Adrenal gland (tissue), 12 donors: ENCODE data around the gene PRR32. TPM values are rescaled to one million over a fixed set of nuclear protein-coding genes. Genes with fewer than 3 reads are reported as not detected.
A peak's percentile ranks its signal among the peaks of the same experiment; 100 is the strongest.

ENCODE experiments used
- DNase-seq, 7 donors: peaks; one replicate each; pipeline ENCODE4 v3.0.0-alpha.2; 2019 to 2020
- H3K27ac ChIP-seq, 5 donors: fragments of 200-600 bp; sonication (generic) in 4 of 5; 1 replicate in 3 of 5; 2 replicates in 2 of 5; pipeline versions ENCODE4 v1.5.1 to v1.8.0; 2016 to 2020; ENCODE audit warnings: mild to moderate bottlenecking in 1 of 5
- H3K27me3 ChIP-seq: fragments of 200-600 bp; 2 replicates; pipeline ENCODE4 v1.8.0; 2021
- H3K36me3 ChIP-seq, 2 donors: fragments of 200-600 bp; replicated peaks in 1 of 2; 1 replicate in 1 of 2; 2 replicates in 1 of 2; pipeline versions ENCODE4 v1.5.1 to v1.8.0; 2018 to 2022
- H3K4me1 ChIP-seq, 2 donors: fragments of 200-600 bp; replicated peaks in 1 of 2; 1 replicate in 1 of 2; 2 replicates in 1 of 2; pipeline versions ENCODE4 v1.5.1 to v1.8.0; 2018 to 2021
- H3K4me3 ChIP-seq, 4 donors: fragments of 200-600 bp; sonication (generic) in 3 of 4; one replicate each; pipeline ENCODE4 v1.5.1; 2016 to 2018
- H3K9me3 ChIP-seq, 3 donors: fragments of 200-600 bp; sonication (generic) in 1 of 3; replicated peaks in 1 of 3; 1 replicate in 2 of 3; 2 replicates in 1 of 3; pipeline versions ENCODE4 v1.5.1 to v1.8.0; 2016 to 2021
- CTCF ChIP-seq, 6 experiments: fragments of 450-650 bp in 4 of 6; fragments of 200-600 bp in 2 of 6; sonication (generic) in 1 of 6; IDR thresholded peaks; 1 replicate in 5 of 6; 2 replicates in 1 of 6; pipeline versions ENCODE4 v1.5.1 to v1.8.0; 2016 to 2021; ENCODE audit warnings: antibody characterized with exemption in 6 of 6, mild to moderate bottlenecking in 2 of 6, moderate library complexity in 1 of 6
- POLR2A ChIP-seq, 2 donors: fragments of 450-650 bp; IDR thresholded peaks; one replicate each; pipeline ENCODE4 v1.6.1; 2017; ENCODE audit warnings: antibody characterized with exemption in 2 of 2, mild to moderate bottlenecking in 2 of 2, moderate library complexity in 1 of 2
- WGBS, 4 donors: extraction: QIAGEN DNeasy Blood & Tissue Kit in 2 of 4; methylation state at CpG; one replicate each; pipeline versions ENCODE4 v1.1.5 to v1.1.7; 2013 to 2017; 5-methylcytosine and 5-hydroxymethylcytosine counted together
- intact Hi-C, 2 donors: fragments of 100-400 bp; cut with DNase I; formaldehyde crosslinking; loops; one replicate each; pipeline versions ENCODE4 v1.14.1 to v1.15.0; 2022 to 2023
- polyA plus RNA-seq, 3 donors: library from polyadenylated mRNA; stranded (reverse); fragments of 200-250 nt in 2 of 3; fragments of 350-450 nt in 1 of 3; fragmentation: Illumina TruSeq in 1 of 3; extraction: RNeasy Lipid Tissue Mini Kit (QIAGEN cat#74804) in 1 of 3; gene quantifications; one replicate each; pipeline ENCODE4 v1.2.3, GENCODE V29; 2013 to 2014
- total RNA-seq, 9 donors: library from RNA; depleted of rRNA in 4 of 9; stranded (reverse); fragments of >200 nt in 4 of 9; fragments of 120-200 nt in 1 of 9; fragmentation: NEBNext Ultra II Directional in 1 of 9; extraction: Animal tissue kit (Norgen Biotek cat#: 25700) in 1 of 9; gene quantifications; one replicate each; pipeline versions ENCODE4 v1.1.0 to v1.2.4, GENCODE V29; 2013 to 2023
- donor health status: healthy with polysubstance abuse.
- donor health status: Bipolar disorder and iron deficiency.
- donor health status: DM: yes; HTN: yes; CAD: no.
- donor health status: DM: no; HTN: no; CAD: no.
- donor health status: DM: no; HTN: no; CAD: no.
- donor health status: DM: yes; HTN: yes; CAD: no.

Gene PRR32
- total and polyA plus RNA-seq, 12 donors: not detected

- no peak overlapping the region for H3K27ac ChIP-seq
- H3K9me3 ChIP-seq: no peaks in the 10 kb centered on the region
- TF ChIP-seq POLR2A (IDR thresholded peaks at IDR 0.05) (no peak), CTCF (IDR thresholded peaks at IDR 0.05) (no peak)
- intact Hi-C loops: no loop called here
- no peaks in the 10 kb centered on the region for H3K4me1 ChIP-seq
- no peaks in the 10 kb centered on the region for H3K27me3 ChIP-seq
- H3K36me3 ChIP-seq: no peaks in the 10 kb centered on the region
- peak overlapping the region in 1 of 4 donors; percentile 20 for H3K4me3 ChIP-seq
- no peak for DNase-seq
- 19 to 32% (median 26%) methylated on average over 2 of the region's 2 CpGs for WGBS, 4 donors
Measured at GRCh38 chrX:126836186-126836585, 16.7 kb downstream of the PRR32 start.

- 44 to 82% (median 72%) methylated on average over 3 of the region's 3 CpGs for WGBS, 4 donors
- H3K27ac ChIP-seq: no peak overlapping the region
- H3K36me3 ChIP-seq: no peaks in the 10 kb centered on the region
- no peak for DNase-seq
- intact Hi-C loops: no loop called here
- H3K9me3 ChIP-seq: no peaks in the 10 kb centered on the region
- no peak overlapping the region for H3K4me3 ChIP-seq
- H3K27me3 ChIP-seq: no peaks in the 10 kb centered on the region
- H3K4me1 ChIP-seq: no peaks in the 10 kb centered on the region
- no peak for TF ChIP-seq CTCF (IDR thresholded peaks at IDR 0.05)
- no peak for TF ChIP-seq POLR2A (IDR thresholded peaks at IDR 0.05)
Measured at GRCh38 chrX:126847143-126847542, 27.6 kb downstream of the PRR32 start.

- H3K27ac ChIP-seq: no peak overlapping the region
- no peaks in the 10 kb centered on the region for H3K4me1 ChIP-seq
- WGBS, 4 donors: 64 to 93% (median 88%) methylated on average over 5 of the region's 5 CpGs
- no peak for DNase-seq
- H3K4me3 ChIP-seq: no peak overlapping the region
- intact Hi-C loops: no loop called here
- H3K9me3 ChIP-seq: no peaks in the 10 kb centered on the region
- no peaks in the 10 kb centered on the region for H3K27me3 ChIP-seq
- TF ChIP-seq POLR2A (IDR thresholded peaks at IDR 0.05): no peak
- TF ChIP-seq CTCF (IDR thresholded peaks at IDR 0.05): no peak
- no peaks in the 10 kb centered on the region for H3K36me3 ChIP-seq
Measured at GRCh38 chrX:126855839-126856524, 36.5 kb downstream of the PRR32 start.
